HCT116 (cell line): ENCODE measurements around the gene KPNA3. TPM values are rescaled to one million over a fixed set of nuclear protein-coding genes. Genes with fewer than 3 reads are reported as not detected.

ENCODE experiments used
- ATAC-seq: fragments of 200-7000 bp; cut with Tn5 transposase; 2 replicates; pipeline ENCODE4 v1.9.1; 2020; ENCODE audit warnings: mild to moderate bottlenecking, moderate library complexity
- BruUV-seq: library from RNA; stranded (reverse); fragments of 400-500 nt; replicated peaks from 2 replicates; lab custom pipeline; 2021; lab: Mats Ljungman, UMichigan
- CTCF ChIA-PET: fragments of 300-600 bp; sonication (Branson Sonifier 250); formaldehyde crosslinking; loops from one replicate; lab custom pipeline; 2021; ENCODE audit warnings: antibody characterized with exemption; lab: Charles Lee
- POLR2A ChIA-PET: fragments of 300-600, 350-600 bp; sonication (Branson Sonifier 250); formaldehyde crosslinking; loops from one replicate; lab custom pipeline; 2021; ENCODE audit warnings: antibody characterized with exemption; lab: Charles Lee
- RAD21 ChIA-PET, 2 experiments: fragments of 300-600 bp; sonication (Branson Sonifier 250); formaldehyde crosslinking; loops; one replicate each; lab custom pipeline; 2023; ENCODE audit warnings: low total read pairs in 2 of 2; ENCODE audit not compliant: uncharacterized antibody in 2 of 2, unreplicated experiment in 2 of 2, low non-redundant PET in 1 of 2; lab: Charles Lee
- DNase-seq: peaks from one replicate; pipeline ENCODE4 v3.0.0-alpha.2; 2010; ENCODE audit warnings: low read depth, low spot score
- H2AFZ ChIP-seq: fragments of 200-600 bp; shearing (Covaris generic), sonication (generic); 2 replicates; pipeline ENCODE4 v1.6.1; 2017; ENCODE audit warnings: low read depth, mixed run types, mixed read lengths, antibody characterized with exemption, low read length; ENCODE audit not compliant: poor library complexity, severe bottlenecking
- H3K27ac ChIP-seq: 2 replicates; pipeline ENCODE4 v1.5.1; 2012; ENCODE audit warnings: low read depth, low read length
- H3K27me3 ChIP-seq: fragments of 200-600 bp; sonication (generic); 2 replicates; pipeline ENCODE4 v1.6.1; 2016; ENCODE audit warnings: mixed run types, low read length, mixed read lengths; ENCODE audit not compliant: insufficient read depth
- H3K36me3 ChIP-seq, 2 experiments: fragments of 200-500 bp in 1 of 2; fragments of 200-600 bp in 1 of 2; sonication (Bioruptor generic) in 1 of 2; sonication (generic) in 1 of 2; 2 replicates each; pipeline versions ENCODE4 v1.5.1 to v1.6.1; 2014 to 2016; ENCODE audit warnings: low read length in 2 of 2, inconsistent platforms in 1 of 2, mixed read lengths in 1 of 2, mixed run types in 1 of 2; ENCODE audit not compliant: insufficient read depth in 2 of 2, control insufficient read depth in 1 of 2
- H3K4me1 ChIP-seq, 2 experiments: fragments of 200-600 bp in 1 of 2; sonication (generic) in 1 of 2; 2 replicates each; pipeline versions ENCODE4 v1.5.1 to v1.6.1; 2012 to 2017; ENCODE audit warnings: low read length in 2 of 2, inconsistent platforms in 1 of 2, mild to moderate bottlenecking in 1 of 2, mixed read lengths in 1 of 2, mixed run types in 1 of 2, moderate library complexity in 1 of 2; ENCODE audit not compliant: insufficient read depth in 2 of 2, control insufficient read depth in 1 of 2
- H3K4me2 ChIP-seq: fragments of 200-600 bp; sonication (generic); 2 replicates; pipeline ENCODE4 v1.6.1; 2017; ENCODE audit warnings: mixed run types, low read length, mixed read lengths
- H3K4me3 ChIP-seq, 2 experiments: fragments of 200-600 bp in 1 of 2; sonication (generic) in 1 of 2; replicated peaks in 1 of 2; 2 replicates each; pipeline ENCODE4 v1.5.1; 2011 to 2016; ENCODE audit warnings: low read length in 2 of 2, control low read depth in 1 of 2, low read depth in 1 of 2, mild to moderate bottlenecking in 1 of 2, mixed read lengths in 1 of 2, mixed run types in 1 of 2
- H3K79me2 ChIP-seq: fragments of 200-600 bp; sonication (generic); 2 replicates; pipeline ENCODE4 v1.6.1; 2017; ENCODE audit warnings: mild to moderate bottlenecking, mixed run types, low read length, moderate library complexity, mixed read lengths; ENCODE audit not compliant: insufficient read depth
- H3K9ac ChIP-seq: fragments of 200-600 bp; sonication (generic); 2 replicates; pipeline ENCODE4 v1.6.1; 2016; ENCODE audit warnings: low read length, mixed read lengths
- H3K9me2 ChIP-seq: fragments of 200-600 bp; sonication (generic), shearing (Covaris generic); 2 replicates; pipeline ENCODE4 v1.6.1; 2017; ENCODE audit warnings: mixed run types, mild to moderate bottlenecking, moderate library complexity; ENCODE audit not compliant: insufficient read depth
- H3K9me3 ChIP-seq, 2 experiments: fragments of 200-500 bp in 1 of 2; fragments of 200-600 bp in 1 of 2; sonication (Bioruptor generic) in 1 of 2; sonication (generic) in 1 of 2; 2 replicates each; pipeline ENCODE4 v1.6.1; 2014 to 2017; ENCODE audit warnings: low read length in 2 of 2, mixed read lengths in 2 of 2, inconsistent platforms in 1 of 2, low read depth in 1 of 2, mild to moderate bottlenecking in 1 of 2, mixed run types in 1 of 2, moderate library complexity in 1 of 2; ENCODE audit not compliant: control insufficient read depth in 1 of 2, insufficient read depth in 1 of 2
- H4K20me1 ChIP-seq: fragments of 200-600 bp; sonication (generic), shearing (Covaris generic); 2 replicates; pipeline ENCODE4 v1.6.1; 2017; ENCODE audit warnings: mixed run types, mild to moderate bottlenecking, moderate library complexity; ENCODE audit not compliant: insufficient read depth
- CEBPB ChIP-seq: IDR thresholded peaks from 2 replicates; pipeline ENCODE4 v1.6.1; 2012; ENCODE audit warnings: low read depth
- FOSL1 ChIP-seq: IDR thresholded peaks from 2 replicates; pipeline ENCODE4 v1.6.1; 2012; ENCODE audit warnings: low read depth
- JUND ChIP-seq: IDR thresholded peaks from 2 replicates; pipeline ENCODE4 v1.6.1; 2012
- POLR2A ChIP-seq: IDR thresholded peaks from 2 replicates; pipeline ENCODE4 v1.7.0; 2011; ENCODE audit warnings: borderline replicate concordance; ENCODE audit not compliant: insufficient read depth, insufficient read length; ENCODE audit errors: extremely low read depth
- RAD21 ChIP-seq: IDR thresholded peaks from 2 replicates; pipeline ENCODE4 v1.6.1; 2012; ENCODE audit warnings: low read depth, mild to moderate bottlenecking
- SRF ChIP-seq: IDR thresholded peaks from 2 replicates; pipeline ENCODE4 v1.6.1; 2012; ENCODE audit warnings: low read depth
- TCF7L2 ChIP-seq: IDR thresholded peaks from 2 replicates; pipeline ENCODE4 v1.7.0; 2011; ENCODE audit warnings: borderline replicate concordance, inconsistent platforms; ENCODE audit not compliant: insufficient read depth, insufficient read length; ENCODE audit errors: extremely low read depth
- YY1 ChIP-seq: IDR thresholded peaks from 2 replicates; pipeline ENCODE4 v1.6.1; 2011; ENCODE audit warnings: low read length, low read depth, moderate library complexity, mild to moderate bottlenecking; ENCODE audit not compliant: insufficient replicate concordance; ENCODE audit errors: extremely low read depth
- intact Hi-C: fragments of 100-400 bp; cut with micrococcal nuclease; formaldehyde crosslinking; loops from 2 replicates; pipeline ENCODE4 v1.10.0; 2022
- total RNA-seq: library from RNA; stranded (reverse); gene quantifications from one replicate; pipeline ENCODE4 v1.2.1, GENCODE V29; 2021; ENCODE audit not compliant: unreplicated experiment
- TF ChIP-seq, protein P1 (sequence below): IDR thresholded peaks from 2 replicates; pipeline ENCODE4 v1.6.1; 2011; ENCODE audit warnings: mild to moderate bottlenecking, low read length, moderate library complexity; ENCODE audit not compliant: insufficient replicate concordance; ENCODE audit errors: extremely low read depth

KPNA3 gene
- total RNA-seq, 1 experiment from 2014 or later, result 45.0 TPM

DNA sequence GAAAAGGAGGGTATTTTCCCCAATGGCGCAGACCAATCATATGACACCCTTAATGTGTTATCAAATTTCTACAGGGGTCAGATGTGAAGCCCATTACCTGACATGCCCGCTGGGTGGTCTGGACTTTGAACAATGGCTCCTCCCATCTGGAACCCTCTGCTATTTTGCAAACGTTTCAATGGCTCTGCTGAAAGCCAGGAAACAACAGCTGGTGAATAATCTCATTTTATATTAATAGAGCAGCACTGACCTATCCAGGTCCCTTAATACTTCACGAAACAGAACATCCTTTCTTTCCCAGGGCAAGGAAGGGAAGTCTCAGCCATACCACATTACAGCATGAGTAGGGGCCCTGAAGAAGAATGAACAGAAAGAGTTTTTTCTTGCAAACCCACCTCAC lies 20.3 kb upstream of the KPNA3 start (continued):
- TF ChIP-seq, protein P1, sequence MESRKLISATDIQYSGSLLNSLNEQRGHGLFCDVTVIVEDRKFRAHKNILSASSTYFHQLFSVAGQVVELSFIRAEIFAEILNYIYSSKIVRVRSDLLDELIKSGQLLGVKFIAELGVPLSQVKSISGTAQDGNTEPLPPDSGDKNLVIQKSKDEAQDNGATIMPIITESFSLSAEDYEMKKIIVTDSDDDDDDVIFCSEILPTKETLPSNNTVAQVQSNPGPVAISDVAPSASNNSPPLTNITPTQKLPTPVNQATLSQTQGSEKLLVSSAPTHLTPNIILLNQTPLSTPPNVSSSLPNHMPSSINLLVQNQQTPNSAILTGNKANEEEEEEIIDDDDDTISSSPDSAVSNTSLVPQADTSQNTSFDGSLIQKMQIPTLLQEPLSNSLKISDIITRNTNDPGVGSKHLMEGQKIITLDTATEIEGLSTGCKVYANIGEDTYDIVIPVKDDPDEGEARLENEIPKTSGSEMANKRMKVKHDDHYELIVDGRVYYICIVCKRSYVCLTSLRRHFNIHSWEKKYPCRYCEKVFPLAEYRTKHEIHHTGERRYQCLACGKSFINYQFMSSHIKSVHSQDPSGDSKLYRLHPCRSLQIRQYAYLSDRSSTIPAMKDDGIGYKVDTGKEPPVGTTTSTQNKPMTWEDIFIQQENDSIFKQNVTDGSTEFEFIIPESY, result no peak
- no peak for TF ChIP-seq SRF

DNA sequence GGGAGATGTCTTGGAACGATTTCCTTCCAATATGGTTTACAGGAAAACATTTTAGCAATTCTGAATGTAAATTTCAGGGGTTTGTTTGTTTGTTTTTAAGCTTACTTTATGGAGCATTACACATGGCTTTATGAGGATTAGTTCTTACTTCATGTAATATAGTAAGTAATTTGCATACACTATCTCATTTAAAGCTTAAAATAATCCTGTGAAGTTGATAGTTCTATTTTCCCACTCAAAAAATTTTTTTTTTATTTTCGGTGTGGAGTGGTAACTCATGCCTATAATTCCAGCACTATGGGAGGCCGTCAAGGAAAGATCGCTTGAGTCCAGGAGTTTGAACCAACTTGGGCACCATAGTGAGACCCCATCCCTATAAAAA lies 19.0 kb upstream of the KPNA3 start:
- H3K79me2 ChIP-seq, result no peaks in the 10 kb centered on the region
- no peak overlapping the region for H3K27ac ChIP-seq
- no peaks in the 10 kb centered on the region for H4K20me1 ChIP-seq
- no peak overlapping the region for H3K9ac ChIP-seq
- RAD21 ChIA-PET, result no interaction called here
- H3K9me2 ChIP-seq, result no peaks in the 10 kb centered on the region
- POLR2A ChIA-PET, result interaction anchor here (0.9 kb wide), 1 partner anchor 19 kb away, joined by 3 read pairs; the partner anchor contains the start of gene KPNA3
- no TSS peak for BruUV-seq
- CTCF ChIA-PET, result no interaction called here
- no peak overlapping the region for H3K4me2 ChIP-seq
- no peaks in the 10 kb centered on the region for H3K9me3 ChIP-seq
- no peak for TF ChIP-seq FOSL1
- no peak for TF ChIP-seq JUND
- no peak for TF ChIP-seq POLR2A
- TF ChIP-seq CEBPB, result no peak
- no peak for TF ChIP-seq RAD21
- TF ChIP-seq SRF, result no peak
- no peak for TF ChIP-seq TCF7L2
- TF ChIP-seq YY1, result no peak
- H3K4me3 ChIP-seq, result no peak overlapping the region
- H3K36me3 ChIP-seq, result no peaks in the 10 kb centered on the region
- H2AFZ ChIP-seq, result no peak overlapping the region
- intact Hi-C loops, result no loop called here
- H3K4me1 ChIP-seq, result no peaks in the 10 kb centered on the region
- ATAC-seq (no peak), DNase-seq (no peak)
- peaks cover 4% of the 10 kb centered on the region; the same call in 1 of the 2 replicates for H3K27me3 ChIP-seq
